ENCODE data around the gene SPSB1. TPM values are rescaled to one million over a fixed set of nuclear protein-coding genes. Genes with fewer than 3 reads are reported as not detected.
A peak's percentile ranks its signal among the peaks of the same experiment; 100 is the strongest.

The SPSB1 gene
- total and polyA plus RNA-seq, 2 of the 4 experiments (the other 2 are of a cell fraction): 16.7 to 19.8 TPM

GRCh38 chr1:9382643-9383491 is 90.2 kb downstream of the SPSB1 start:
- ATAC-seq (ENCODE audit: low read depth) (no peak), DNase-seq (no peak)
- Histone ChIP-seq H3K27ac (ENCODE audit: insufficient read depth, low read length) (no peak overlapping the region), H3K4me2 (ENCODE audit: low read depth, low read length) (no peak overlapping the region), H2BK15ac (ENCODE audit: low read depth, low read length) (no peak overlapping the region), H2AFZ (replicated peaks; ENCODE audit: low read length, poor library complexity) (no peak overlapping the region), H2AK9ac (replicated peaks; ENCODE audit: low read depth, low read length, poor library complexity) (no peak overlapping the region), H4K91ac (ENCODE audit: insufficient read depth, low read depth, low read length) (no peak overlapping the region), H3K79me1 (ENCODE audit: low read depth in 1 of 2, low read length in 2 of 2) (no peaks in the 10 kb centered on the region), H4K8ac (ENCODE audit: low read depth in 2 of 2, low read length in 2 of 2) (no peak overlapping the region), H3K27me3 (ENCODE audit: control insufficient read depth, insufficient read depth, low read length) (peaks cover 7% of the 10 kb centered on the region), H4K5ac (ENCODE audit: low read depth, low read length) (no peak overlapping the region), H3K56ac (ENCODE audit: extremely low read depth, insufficient read depth, low read length) (no peak overlapping the region), H3K36me3 (ENCODE audit: control insufficient read depth, insufficient read depth, low read length) (no peaks in the 10 kb centered on the region), H2AK5ac (ENCODE audit: low read depth, low read length) (peak overlapping the region; percentile 52; the same call in 1 of the 2 replicates), H3K4me1 (ENCODE audit: control insufficient read depth, insufficient read depth, low read length) (no peaks in the 10 kb centered on the region), H3K4ac (ENCODE audit: low read depth, low read length) (no peak overlapping the region; the same call in 1 of the 2 replicates), H3K23ac (ENCODE audit: low read depth, low read length) (no peak overlapping the region), H3K9me1 (ENCODE audit: insufficient read depth, low read length) (no peaks in the 10 kb centered on the region; the same call in 1 of the 2 replicates), H2BK120ac (ENCODE audit: low read depth, low read length) (no peak overlapping the region), H3K4me3 (ENCODE audit: insufficient read depth, low read depth, low read length) (no peak overlapping the region), H2BK20ac (ENCODE audit: low read depth, low read length) (no peak overlapping the region), H3K14ac (replicated peaks; ENCODE audit: low read depth, low read length) (no peak overlapping the region), H4K20me1 (ENCODE audit: insufficient read depth, low read length) (no peaks in the 10 kb centered on the region), H2BK5ac (ENCODE audit: low read depth, low read length, poor library complexity, severe bottlenecking) (no peak overlapping the region), H3K18ac (ENCODE audit: low read depth, low read length) (no peak overlapping the region), H3K9ac (ENCODE audit: low read depth, low read length) (no peak overlapping the region), H3K9me3 (ENCODE audit: control insufficient read depth, insufficient read depth, low read length) (no peaks in the 10 kb centered on the region)
- ChIA-PET POLR2A (ENCODE audit: unreplicated experiment) (no interaction called here), CTCF (interaction anchor here (0.6 kb wide), 1 partner anchor 50 kb away, joined by 3 read pairs; no protein-coding TSS in a partner anchor)
- dilution Hi-C loops (cut with HindIII; ENCODE audit: low sequenced_read_pairs, unreplicated experiment) (no loop called here), intact Hi-C loops (cut with micrococcal nuclease) (no loop called here), in situ Hi-C loops (cut with MboI; ENCODE audit: low sequenced_read_pairs) (no loop called here)
- WGBS, 2 experiments (ENCODE audit: extremely low coverage in 2 of 2, insufficient read length in 1 of 2): 92% methylated on average over 7 of the region's 20 CpGs; no CpG with 5 or more reads in 1 of the 2 experiments
- TF ChIP-seq MAZ (IDR thresholded peaks at IDR 0.05; ENCODE audit: borderline replicate concordance, low read depth, low read length): no peak
- TF ChIP-seq CEBPB (IDR thresholded peaks at IDR 0.05; ENCODE audit: low read depth, low read length): no peak
- BruUV-seq (replicated peaks): no TSS peak

Measured in IMR-90 (cell line).